Progenitor cell of endocrine pancreas (in vitro differentiated cells): Measurements from ENCODE around the gene STK24. TPM values are rescaled to one million over a fixed set of nuclear protein-coding genes. Genes with fewer than 3 reads are reported as not detected.
A peak's percentile ranks its signal among the peaks of the same experiment; 100 is the strongest.

Experiments
- DNase-seq: peaks from one replicate; pipeline ENCODE4 v3.0.0; 2021; ENCODE audit warnings: low spot score; ENCODE audit not compliant: unreplicated experiment
- H3K27ac Mint-ChIP-seq: 2 replicates; pipeline ENCODE4 v1.8.0; 2021; ENCODE audit warnings: mild to moderate bottlenecking, moderate library complexity, mixed read lengths
- H3K27me3 Mint-ChIP-seq: 2 replicates; pipeline ENCODE4 v1.8.0; 2021; ENCODE audit warnings: mixed read lengths
- H3K36me3 Mint-ChIP-seq: 2 replicates; pipeline ENCODE4 v1.8.0; 2022; ENCODE audit warnings: mixed read lengths; ENCODE audit not compliant: insufficient read depth
- H3K4me1 Mint-ChIP-seq: 2 replicates; pipeline ENCODE4 v1.8.0; 2021; ENCODE audit warnings: low read depth, mixed read lengths
- H3K4me3 Mint-ChIP-seq: 2 replicates; pipeline ENCODE4 v1.8.0; 2021; ENCODE audit warnings: low read depth, mild to moderate bottlenecking, moderate library complexity, mixed read lengths
- H3K9me3 Mint-ChIP-seq: 2 replicates; pipeline ENCODE4 v1.8.0; 2021; ENCODE audit warnings: low read depth, mixed read lengths
- CTCF ChIP-seq: fragments of 200-600 bp; sonication (generic); IDR thresholded peaks from one replicate; pipeline ENCODE4 v1.5.0; 2021; ENCODE audit warnings: antibody characterized with exemption, mild to moderate bottlenecking; ENCODE audit not compliant: unreplicated experiment
- total RNA-seq: library from RNA; stranded (reverse); gene quantifications from 2 replicates; pipeline ENCODE4 v1.2.1, GENCODE V29; 2021

STK24 gene
- total RNA-seq, 1 donor from 2014 or later, result 113 TPM

- H3K27me3 Mint-ChIP-seq, result no peaks in the 10 kb centered on the region
- no peak overlapping the region for H3K4me3 Mint-ChIP-seq
- TF ChIP-seq CTCF, result no peak
- H3K9me3 Mint-ChIP-seq, result no peaks in the 10 kb centered on the region
- DNase-seq, result no peak
- H3K4me1 Mint-ChIP-seq, result peaks cover 49% of the 10 kb centered on the region
- peaks cover 31% of the 10 kb centered on the region for H3K36me3 Mint-ChIP-seq
- H3K27ac Mint-ChIP-seq, result peak overlapping the region; percentile 76
These were observed 175.0 kb downstream of the STK24 start for GRCh38 chr13:98401934-98402333.

GRCh38 chr13:98399756-98400155, 177.2 kb downstream of the STK24 start:
- no peak for TF ChIP-seq CTCF
- no peak overlapping the region for H3K27ac Mint-ChIP-seq
- no peaks in the 10 kb centered on the region for H3K9me3 Mint-ChIP-seq
- H3K4me1 Mint-ChIP-seq, result peaks cover 28% of the 10 kb centered on the region
- H3K27me3 Mint-ChIP-seq, result no peaks in the 10 kb centered on the region
- peaks cover 38% of the 10 kb centered on the region for H3K36me3 Mint-ChIP-seq
- DNase-seq, result no peak
- no peak overlapping the region for H3K4me3 Mint-ChIP-seq

- H3K27me3 Mint-ChIP-seq, result no peaks in the 10 kb centered on the region
- TF ChIP-seq CTCF, result no peak
- peaks cover 33% of the 10 kb centered on the region for H3K36me3 Mint-ChIP-seq
- no peaks in the 10 kb centered on the region for H3K9me3 Mint-ChIP-seq
- H3K4me1 Mint-ChIP-seq, result peaks cover 27% of the 10 kb centered on the region
- no peak overlapping the region for H3K4me3 Mint-ChIP-seq
- peak overlapping the region; percentile 83 for H3K27ac Mint-ChIP-seq
- DNase-seq, result no peak
These were observed 178.3 kb downstream of the STK24 start for GRCh38 chr13:98398581-98398980.

GRCh38 chr13:98397861-98398260, 179.0 kb downstream of the STK24 start:
- Mint-ChIP-seq H3K4me1 (peaks cover 27% of the 10 kb centered on the region), H3K4me3 (no peak overlapping the region), H3K27ac (no peak overlapping the region), H3K36me3 (peaks cover 29% of the 10 kb centered on the region), H3K27me3 (no peaks in the 10 kb centered on the region), H3K9me3 (no peaks in the 10 kb centered on the region)
- no peak for TF ChIP-seq CTCF
- no peak for DNase-seq

GRCh38 chr13:98397221-98397620, 179.7 kb downstream of the STK24 start:
- H3K4me1 Mint-ChIP-seq, result peaks cover 27% of the 10 kb centered on the region
- peak overlapping the region; percentile 8 for H3K27ac Mint-ChIP-seq
- H3K27me3 Mint-ChIP-seq, result no peaks in the 10 kb centered on the region
- no peak for DNase-seq
- H3K9me3 Mint-ChIP-seq, result no peaks in the 10 kb centered on the region
- H3K4me3 Mint-ChIP-seq, result no peak overlapping the region
- no peak for TF ChIP-seq CTCF
- H3K36me3 Mint-ChIP-seq, result peaks cover 33% of the 10 kb centered on the region
